Activated CD4-positive, alpha-beta T cell treated with anti-CD3 and anti-CD28 coated beads, Interleukin-2, amount 50 U/mL, for 16 hours (primary cell): Measurements from ENCODE around the gene ANXA2.
"Not testable (repeated sequence)": the region's sequence is repeated elsewhere in the genome, so short reads cannot be mapped to it uniquely, and the experiment has no call there.

Experiments
- DNase-seq: peaks from one replicate; pipeline ENCODE4 v3.0.0-alpha.2; 2020

The ANXA2 gene

GRCh38 chr15:60408463-60408981 lies 10.7 kb upstream of the ANXA2 start:
- DNase-seq, result peak; percentile 52

GRCh38 chr15:60407415-60407805 lies 9.6 kb upstream of the ANXA2 start:
- no peak for DNase-seq

GRCh38 chr15:60406513-60407414 lies 9.0 kb upstream of the ANXA2 start:
- no peak for DNase-seq

GRCh38 chr15:60405399-60405798 lies 7.6 kb upstream of the ANXA2 start:
- DNase-seq, result no peak

GRCh38 chr15:60404351-60404750 lies 6.6 kb upstream of the ANXA2 start:
- DNase-seq, result not testable (repeated sequence)

- DNase-seq, result no peak
These were observed 3.2 kb upstream of the ANXA2 start for GRCh38 chr15:60400944-60401343.

GRCh38 chr15:60399931-60400330 lies 2.1 kb upstream of the ANXA2 start:
- no peak for DNase-seq

- no peak for DNase-seq
These were observed 1.6 kb upstream of the ANXA2 start for GRCh38 chr15:60399246-60399915.

- peak; percentile 80 for DNase-seq
These were observed 621 bp downstream of the ANXA2 start for GRCh38 chr15:60396958-60397771.

- no peak for DNase-seq
These were observed 1.2 kb downstream of the ANXA2 start for GRCh38 chr15:60396560-60396957.

- no peak for DNase-seq
These were observed 1.7 kb downstream of the ANXA2 start for GRCh38 chr15:60396100-60396499.

GRCh38 chr15:60395276-60396011 lies 2.3 kb downstream of the ANXA2 start:
- DNase-seq, result no peak

- DNase-seq, result no peak
These were observed 3.1 kb downstream of the ANXA2 start for GRCh38 chr15:60394689-60395097.

- no peak for DNase-seq
These were observed 4.6 kb downstream of the ANXA2 start for GRCh38 chr15:60392986-60393790.

GRCh38 chr15:60392601-60392985 lies 5.2 kb downstream of the ANXA2 start:
- DNase-seq, result peak; percentile 92

GRCh38 chr15:60391722-60392315 lies 6.0 kb downstream of the ANXA2 start:
- DNase-seq, result no peak

- DNase-seq, result no peak
These were observed 6.8 kb downstream of the ANXA2 start for GRCh38 chr15:60390871-60391501.

GRCh38 chr15:60390231-60390630 lies 7.6 kb downstream of the ANXA2 start:
- no peak for DNase-seq

- peak; percentile 86 for DNase-seq
These were observed 8.3 kb downstream of the ANXA2 start for GRCh38 chr15:60389261-60390077.

- no peak for DNase-seq
These were observed 10.5 kb downstream of the ANXA2 start for GRCh38 chr15:60387321-60387720.
